Activated T-helper 1 cell treated with anti-CD3 and anti-CD28 coated beads, Interleukin-12 subunit alpha, Interleukin-12 subunit beta, Interleukin-2, Interleukin-4 antibody, amounts not matched to agents 30 ng/mL and 10 ng/mL and 1 ng/mL, durations not matched to agents 14 hours and 24 hours and 36 hours (primary cell): ENCODE results near the gene TEX10. TPM values are rescaled to one million over a fixed set of nuclear protein-coding genes. Genes with fewer than 3 reads are reported as not detected.

ENCODE experiments used
- DNase-seq: peaks from one replicate; pipeline ENCODE4 v3.0.0; 2021; ENCODE audit warnings: low spot score
- H3K27ac Mint-ChIP-seq: one replicate; pipeline ENCODE4 v1.8.0; 2021; ENCODE audit warnings: mild to moderate bottlenecking, mixed read lengths
- H3K27me3 Mint-ChIP-seq: one replicate; pipeline ENCODE4 v1.8.0; 2022; ENCODE audit warnings: mild to moderate bottlenecking, moderate library complexity, mixed read lengths; ENCODE audit not compliant: insufficient read depth
- H3K36me3 Mint-ChIP-seq: one replicate; pipeline ENCODE4 v1.8.0; 2021; ENCODE audit warnings: low read depth, mixed read lengths
- H3K4me1 Mint-ChIP-seq: one replicate; pipeline ENCODE4 v1.8.0; 2021; ENCODE audit warnings: low read depth, mixed read lengths
- H3K4me3 Mint-ChIP-seq: one replicate; pipeline ENCODE4 v1.8.0; 2021; ENCODE audit warnings: mild to moderate bottlenecking, moderate library complexity, mixed read lengths
- H3K9me3 Mint-ChIP-seq: one replicate; pipeline ENCODE4 v1.8.0; 2021; ENCODE audit warnings: mixed read lengths
- intact Hi-C: fragments of 100-400 bp; cut with micrococcal nuclease; formaldehyde crosslinking; loops from one replicate; pipeline ENCODE4 v1.15.1; 2024
- total RNA-seq: library from RNA; stranded (reverse); gene quantifications from 2 replicates; pipeline ENCODE4 v1.2.3, GENCODE V29; 2022

The TEX10 gene
- total RNA-seq, 1 donor from 2014 or later = 30.4 TPM

GRCh38 chr9:100294806-100295205, 57.9 kb downstream of the TEX10 start:
- Mint-ChIP-seq H3K4me1 (no peaks in the 10 kb centered on the region), H3K27ac (no peak overlapping the region)
- no peak for DNase-seq

GRCh38 chr9:100294341-100294740, 58.4 kb downstream of the TEX10 start:
- intact Hi-C loops = no loop called here
- Mint-ChIP-seq H3K36me3 (peaks cover 30% of the 10 kb centered on the region), H3K9me3 (peaks cover 2% of the 10 kb centered on the region), H3K27ac (no peak overlapping the region), H3K4me1 (no peaks in the 10 kb centered on the region), H3K4me3 (no peak overlapping the region), H3K27me3 (no peaks in the 10 kb centered on the region)
- DNase-seq = no peak

More at GRCh38 chr9:100294806-100295205, 57.9 kb downstream of the TEX10 start:
- H3K27me3 Mint-ChIP-seq = no peaks in the 10 kb centered on the region
- peaks cover 29% of the 10 kb centered on the region for H3K36me3 Mint-ChIP-seq
- no peak overlapping the region for H3K4me3 Mint-ChIP-seq
- no peaks in the 10 kb centered on the region for H3K9me3 Mint-ChIP-seq
- intact Hi-C loops = no loop called here

DNA sequence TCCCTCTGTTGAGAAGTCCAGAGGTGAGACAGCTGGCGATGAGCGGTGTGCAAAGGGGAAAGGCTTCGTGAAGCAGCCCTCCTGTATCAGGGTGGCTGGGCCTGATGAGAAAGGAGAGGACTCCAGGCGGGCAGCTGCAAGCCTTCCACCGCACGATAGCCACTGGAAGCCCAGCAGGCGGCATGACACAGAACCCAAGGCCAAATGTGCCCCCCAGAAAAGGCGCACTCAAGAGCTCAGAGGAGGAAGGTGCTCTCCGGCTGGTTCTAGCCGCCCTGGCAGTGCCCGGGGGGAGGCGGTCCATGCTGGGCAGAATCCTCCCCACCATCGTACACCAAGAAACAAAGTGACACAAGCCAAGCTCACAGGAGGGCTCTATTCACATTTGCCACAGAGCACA, 60.3 kb downstream of the TEX10 start:
- H3K36me3 Mint-ChIP-seq = peaks cover 42% of the 10 kb centered on the region
- H3K4me1 Mint-ChIP-seq = no peaks in the 10 kb centered on the region
- DNase-seq = no peak
- intact Hi-C loops = no loop called here
- peaks cover 15% of the 10 kb centered on the region for H3K9me3 Mint-ChIP-seq
- no peaks in the 10 kb centered on the region for H3K27me3 Mint-ChIP-seq
- no peak overlapping the region for H3K4me3 Mint-ChIP-seq
- H3K27ac Mint-ChIP-seq = no peak overlapping the region

GRCh38 chr9:100290714-100291113, 62.0 kb downstream of the TEX10 start:
- no peak overlapping the region for H3K4me3 Mint-ChIP-seq

GRCh38 chr9:100287186-100287585, 65.6 kb downstream of the TEX10 start:
- DNase-seq = no peak
- Mint-ChIP-seq H3K4me3 (no peak overlapping the region), H3K9me3 (peaks cover 19% of the 10 kb centered on the region), H3K27me3 (no peaks in the 10 kb centered on the region), H3K4me1 (no peaks in the 10 kb centered on the region), H3K36me3 (peaks cover 47% of the 10 kb centered on the region), H3K27ac (no peak overlapping the region)
- intact Hi-C loops = no loop called here

More at GRCh38 chr9:100290714-100291113, 62.0 kb downstream of the TEX10 start:
- Mint-ChIP-seq H3K27ac (no peak overlapping the region), H3K27me3 (no peaks in the 10 kb centered on the region), H3K36me3 (peaks cover 46% of the 10 kb centered on the region), H3K4me1 (no peaks in the 10 kb centered on the region), H3K9me3 (peaks cover 19% of the 10 kb centered on the region)
- no peak for DNase-seq
- intact Hi-C loops = no loop called here

- intact Hi-C loops = no loop called here
- no peaks in the 10 kb centered on the region for H3K27me3 Mint-ChIP-seq
- DNase-seq = no peak
- no peak overlapping the region for H3K27ac Mint-ChIP-seq
- H3K4me3 Mint-ChIP-seq = no peak overlapping the region
- no peaks in the 10 kb centered on the region for H3K4me1 Mint-ChIP-seq
- H3K9me3 Mint-ChIP-seq = peaks cover 19% of the 10 kb centered on the region
- H3K36me3 Mint-ChIP-seq = peaks cover 38% of the 10 kb centered on the region
Measured at GRCh38 chr9:100286257-100286656, 66.5 kb downstream of the TEX10 start.

DNA sequence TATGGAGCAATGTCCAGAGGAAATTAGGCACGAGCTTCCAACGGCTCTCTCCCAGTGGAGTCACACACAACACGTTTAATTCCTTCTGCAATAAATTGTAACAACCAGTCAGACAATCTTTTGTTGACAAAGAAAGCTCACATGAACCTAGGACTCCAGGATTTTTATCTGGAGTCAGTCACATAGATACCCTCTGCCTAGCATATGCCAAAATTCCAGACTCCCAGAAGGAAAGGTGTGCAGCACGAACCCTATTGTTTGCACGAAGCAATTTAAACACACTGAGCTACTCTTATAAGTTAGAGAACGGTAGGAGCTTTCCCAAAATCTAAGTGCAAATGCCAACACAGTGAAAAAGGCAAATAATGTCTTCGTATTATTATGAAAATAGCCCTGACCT, 67.1 kb downstream of the TEX10 start:
- H3K4me3 Mint-ChIP-seq = no peak overlapping the region
- no peaks in the 10 kb centered on the region for H3K27me3 Mint-ChIP-seq
- intact Hi-C loops = no loop called here
- H3K9me3 Mint-ChIP-seq = peaks cover 19% of the 10 kb centered on the region
- H3K4me1 Mint-ChIP-seq = no peaks in the 10 kb centered on the region
- H3K27ac Mint-ChIP-seq = no peak overlapping the region
- no peak for DNase-seq
- peaks cover 38% of the 10 kb centered on the region for H3K36me3 Mint-ChIP-seq

DNA sequence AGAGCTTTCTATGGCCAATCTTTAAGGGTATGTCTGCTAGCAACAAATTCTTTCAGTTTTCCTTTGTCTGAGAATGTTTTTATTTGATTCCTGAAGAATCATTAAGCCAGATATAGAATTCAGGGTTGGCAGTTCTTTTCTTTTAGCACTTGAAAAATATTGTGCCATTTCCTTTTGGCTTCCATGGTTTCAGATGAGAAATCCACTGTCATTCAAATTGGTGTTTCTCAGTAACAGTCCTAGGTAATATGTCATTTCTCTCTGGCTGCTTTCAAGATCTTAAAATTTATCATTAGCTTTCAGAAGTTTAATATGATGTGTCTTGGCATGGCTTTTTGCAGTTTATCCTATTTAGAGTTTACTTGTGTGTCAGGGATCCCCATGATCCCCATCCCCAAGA, 67.7 kb downstream of the TEX10 start:
- Mint-ChIP-seq H3K36me3 (peaks cover 37% of the 10 kb centered on the region), H3K27ac (no peak overlapping the region)
- intact Hi-C loops = no loop called here

DNA sequence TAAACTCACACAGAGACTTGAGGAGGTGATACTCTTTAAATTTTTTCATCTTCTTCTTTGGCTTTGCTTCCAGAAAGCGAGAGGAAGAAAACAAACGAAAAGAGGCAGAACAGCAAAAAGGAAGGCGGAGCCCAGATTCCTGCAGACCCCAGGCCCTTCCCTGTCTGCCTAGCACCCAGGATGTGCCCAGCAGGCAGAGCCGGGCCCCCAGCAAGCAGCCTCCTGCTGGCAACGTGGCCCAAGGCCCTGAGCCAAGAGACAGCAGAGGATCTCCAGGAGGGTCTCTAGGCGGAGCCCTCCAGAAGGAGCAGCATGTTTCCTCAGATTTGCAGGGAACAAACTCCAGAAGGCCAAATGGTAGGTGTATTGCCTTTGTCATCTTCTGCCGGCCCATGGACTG, 68.5 kb downstream of the TEX10 start:
- peaks cover 16% of the 10 kb centered on the region for H3K9me3 Mint-ChIP-seq
- no peaks in the 10 kb centered on the region for H3K27me3 Mint-ChIP-seq
- no peak overlapping the region for H3K27ac Mint-ChIP-seq
- peaks cover 31% of the 10 kb centered on the region for H3K36me3 Mint-ChIP-seq
- no peak overlapping the region for H3K4me3 Mint-ChIP-seq
- intact Hi-C loops = no loop called here
- no peak for DNase-seq
- no peaks in the 10 kb centered on the region for H3K4me1 Mint-ChIP-seq

More for the DNA sequence above, 67.7 kb downstream of the TEX10 start:
- Mint-ChIP-seq H3K4me1 (no peaks in the 10 kb centered on the region), H3K27me3 (no peaks in the 10 kb centered on the region), H3K9me3 (peaks cover 19% of the 10 kb centered on the region), H3K4me3 (no peak overlapping the region)
- DNase-seq = no peak

- Mint-ChIP-seq H3K4me1 (no peaks in the 10 kb centered on the region), H3K27ac (no peak overlapping the region), H3K9me3 (peaks cover 4% of the 10 kb centered on the region), H3K4me3 (no peak overlapping the region), H3K27me3 (no peaks in the 10 kb centered on the region), H3K36me3 (peaks cover 26% of the 10 kb centered on the region)
- intact Hi-C loops = no loop called here
- no peak for DNase-seq
Measured at GRCh38 chr9:100282388-100282719, 70.4 kb downstream of the TEX10 start.

DNA sequence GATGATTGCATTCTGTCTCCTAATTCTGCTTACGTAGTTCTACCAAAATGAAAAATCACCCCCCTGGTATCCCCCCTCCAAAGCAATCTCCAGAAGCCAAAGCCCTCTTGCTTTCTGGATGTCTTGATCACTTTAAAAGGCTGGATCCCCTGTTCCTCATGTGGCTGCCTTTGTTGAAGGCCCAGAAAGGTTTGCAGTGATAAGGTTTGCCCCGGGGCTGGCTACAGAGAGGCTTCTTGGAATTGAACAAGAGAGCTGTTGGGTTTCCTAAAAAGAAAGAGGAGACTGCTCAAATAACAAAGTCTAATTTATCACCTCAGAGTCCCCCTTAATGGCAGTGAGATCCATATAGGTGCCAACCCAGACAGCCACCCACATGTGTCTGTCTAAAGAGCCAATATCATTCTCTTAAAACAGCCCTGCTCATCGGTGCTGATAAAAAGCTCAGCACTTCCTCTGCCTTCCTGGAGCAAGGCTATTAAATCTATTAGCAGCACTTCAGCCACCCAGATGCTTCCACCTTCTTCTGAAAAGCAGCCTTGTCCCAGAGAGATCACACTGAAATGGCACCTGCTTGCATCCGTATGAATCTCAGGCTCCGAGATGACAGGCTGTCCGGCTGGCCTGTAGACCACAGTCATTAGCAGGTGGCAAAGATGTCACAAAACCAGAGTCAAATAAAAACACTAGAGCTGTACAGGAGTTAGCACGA, 70.9 kb downstream of the TEX10 start:
- Mint-ChIP-seq H3K4me1 (no peaks in the 10 kb centered on the region), H3K27ac (no peak overlapping the region), H3K4me3 (no peak overlapping the region), H3K9me3 (peaks cover 3% of the 10 kb centered on the region), H3K27me3 (no peaks in the 10 kb centered on the region), H3K36me3 (peaks cover 27% of the 10 kb centered on the region)
- DNase-seq = no peak
- intact Hi-C loops = no loop called here

DNA sequence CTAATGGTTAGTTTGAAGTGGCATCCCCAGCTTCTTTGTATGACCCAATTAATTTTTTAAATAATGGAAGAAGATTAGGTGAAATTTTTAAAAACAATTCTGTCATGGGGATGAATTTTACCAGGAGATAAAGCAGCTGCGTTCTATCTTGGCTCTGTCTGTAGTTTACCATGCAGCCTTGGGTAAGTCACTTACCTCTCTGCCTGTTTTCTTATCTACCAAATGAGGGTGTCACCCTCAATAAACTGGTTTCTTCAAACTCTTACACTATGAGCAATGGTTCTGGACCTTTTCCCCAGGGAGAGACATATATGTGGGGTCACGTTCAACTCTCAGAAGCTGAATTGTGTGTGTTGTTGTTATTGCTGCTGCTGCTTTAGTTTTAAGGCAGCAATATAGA, 71.7 kb downstream of the TEX10 start:
- no peak for DNase-seq
- H3K9me3 Mint-ChIP-seq = no peaks in the 10 kb centered on the region
- no peaks in the 10 kb centered on the region for H3K4me1 Mint-ChIP-seq
- H3K27ac Mint-ChIP-seq = no peak overlapping the region
- intact Hi-C loops = no loop called here
- H3K36me3 Mint-ChIP-seq = peaks cover 25% of the 10 kb centered on the region
- H3K27me3 Mint-ChIP-seq = no peaks in the 10 kb centered on the region
- H3K4me3 Mint-ChIP-seq = no peak overlapping the region

DNA sequence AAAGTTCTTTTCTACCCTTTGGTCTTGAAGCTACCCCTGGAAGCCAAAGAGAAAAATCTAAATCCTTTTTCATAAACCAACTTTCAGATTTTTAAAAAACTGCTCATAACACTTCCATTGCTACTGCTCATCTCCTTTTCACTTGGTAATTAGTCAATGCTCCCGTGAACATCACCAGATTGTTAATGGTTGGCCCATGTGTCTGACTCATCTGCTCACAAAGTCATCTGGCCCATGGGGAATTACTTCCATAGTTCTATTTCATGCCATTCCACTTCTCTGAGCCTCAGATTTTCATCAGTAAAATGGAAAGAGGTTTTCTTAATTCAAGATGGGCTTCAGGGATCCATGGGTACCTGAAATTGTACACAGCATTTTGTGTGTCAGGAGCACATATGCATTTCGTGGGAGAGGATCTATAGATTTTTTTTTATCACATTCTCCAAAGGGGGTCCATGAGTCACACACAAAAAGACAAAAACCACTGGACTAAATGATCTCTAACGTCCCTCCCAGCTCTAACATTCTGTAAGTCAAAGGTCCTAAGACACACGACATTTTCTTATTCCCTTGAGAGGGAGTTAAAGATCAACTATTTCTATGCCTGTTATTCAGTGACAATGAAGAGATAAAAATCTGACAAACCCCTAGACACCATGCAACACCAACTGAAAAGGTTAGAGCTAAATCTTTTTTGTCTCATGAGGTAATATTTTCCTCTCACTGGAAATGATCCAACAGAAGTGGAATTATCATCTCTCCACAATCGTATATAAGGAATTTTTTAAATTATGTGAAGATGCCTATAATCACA, 75.4 kb downstream of the TEX10 start:
- Mint-ChIP-seq H3K36me3 (peaks cover 13% of the 10 kb centered on the region), H3K4me1 (no peaks in the 10 kb centered on the region), H3K9me3 (no peaks in the 10 kb centered on the region), H3K27me3 (no peaks in the 10 kb centered on the region), H3K27ac (no peak overlapping the region), H3K4me3 (no peak overlapping the region)
- intact Hi-C loops = no loop called here
- no peak for DNase-seq
